Endometrial microvascular endothelial cells (primary cell): ENCODE results near the gene USP33. TPM values are rescaled to one million over a fixed set of nuclear protein-coding genes. Genes with fewer than 3 reads are reported as not detected.
"Not testable (repeated sequence)": the region's sequence is repeated elsewhere in the genome, so short reads cannot be mapped to it uniquely, and the experiment has no call there.

Experiments used
- in situ Hi-C: cut with HindIII; loops from 2 replicates; pipeline ENCODE4 v1.10.0; 2017; ENCODE audit warnings: low sequenced_read_pairs, low pct_unique_long_range_greater_than_20kb; ENCODE audit errors: inconsistent ontology term
- total RNA-seq: library from RNA; depleted of rRNA; stranded (reverse); fragments of >200 nt; gene quantifications from one replicate; pipeline ENCODE4 v1.2.3, GENCODE V29; 2015; ENCODE audit errors: inconsistent ontology term

USP33 gene
- total RNA-seq, 1 donor from 2014 or later, result 39.4 TPM

DNA sequence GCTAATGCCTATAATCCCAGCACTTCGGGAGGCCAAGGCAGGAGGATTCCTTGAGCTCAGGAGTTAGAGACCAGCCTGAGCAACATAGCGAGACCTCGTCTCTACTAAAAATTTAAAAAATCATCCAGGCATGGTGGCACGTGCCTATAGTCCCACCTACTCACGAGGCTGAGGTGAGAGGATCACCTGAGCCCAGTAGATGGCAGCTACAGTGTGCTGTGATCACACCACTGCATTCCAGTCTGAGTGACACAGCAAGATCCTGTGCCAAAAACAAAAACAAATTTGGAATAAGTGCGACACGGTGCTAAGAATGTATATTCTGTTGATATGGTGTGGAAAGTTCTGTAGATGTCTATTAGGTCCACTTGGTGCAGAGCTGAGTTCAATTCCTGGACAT, 15.1 kb downstream of the USP33 start:
- in situ Hi-C loops, result no loop called here

DNA sequence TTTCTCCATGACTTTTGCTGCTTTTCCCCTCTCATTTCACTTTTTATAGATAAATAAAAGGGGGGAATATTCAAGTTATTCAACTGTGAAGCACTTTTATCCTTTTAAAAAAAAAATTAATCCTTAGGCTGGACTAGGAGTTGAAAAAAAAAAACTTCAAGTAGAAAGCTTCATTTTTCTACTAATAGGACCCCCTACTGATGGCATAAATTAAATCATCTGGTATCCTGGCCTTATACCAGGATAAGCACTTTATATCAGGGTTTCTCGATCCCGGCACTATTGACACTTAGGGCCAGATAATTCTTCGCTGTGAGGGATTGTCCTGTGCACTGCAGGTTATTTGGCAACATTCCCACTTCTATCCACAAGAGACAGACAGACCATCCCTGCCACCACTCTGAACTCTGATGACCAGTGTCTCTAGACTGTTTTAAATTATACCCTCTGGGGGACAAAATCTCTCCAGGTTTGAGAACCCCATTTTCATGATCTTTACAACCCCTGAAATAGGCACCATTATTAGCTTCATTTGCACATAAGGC, 17.6 kb downstream of the USP33 start:
- in situ Hi-C loops, result no loop called here

DNA sequence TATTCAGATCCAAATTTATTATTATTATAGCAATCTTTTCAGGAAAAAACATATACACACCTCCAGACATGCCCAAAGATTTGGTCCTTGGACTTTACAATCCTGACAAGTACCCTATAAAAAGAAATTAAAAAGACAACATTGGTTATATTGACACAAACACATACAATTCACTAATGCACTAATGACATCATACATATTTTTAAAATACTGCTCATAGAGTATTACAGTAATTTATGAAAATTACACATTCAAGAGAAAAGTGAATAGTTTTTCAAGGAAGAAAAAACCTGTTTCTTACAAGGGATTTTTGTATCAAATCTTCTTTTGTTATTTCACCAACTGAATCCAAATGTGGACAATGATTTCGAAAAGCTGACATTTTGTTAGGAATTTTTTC, 18.3 kb downstream of the USP33 start:
- in situ Hi-C loops, result no loop called here

DNA sequence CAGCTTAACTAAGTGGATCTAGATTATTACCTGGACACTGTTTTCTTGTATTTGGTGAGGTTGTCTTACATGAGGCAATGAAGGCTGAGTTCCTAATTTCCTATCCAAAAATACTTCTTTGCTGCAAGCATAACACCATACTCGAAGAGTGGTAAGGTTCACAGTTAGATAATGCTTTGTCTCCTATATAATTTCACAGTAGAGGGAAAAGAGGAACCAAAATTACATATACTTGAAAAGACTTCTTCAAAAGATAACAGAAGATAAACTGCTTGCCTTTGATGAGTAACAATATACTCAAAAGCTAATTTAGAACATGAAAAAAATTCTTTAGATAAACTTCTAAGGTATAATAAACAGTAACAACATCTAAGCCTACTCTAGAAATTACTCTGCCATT, 20.4 kb downstream of the USP33 start:
- in situ Hi-C loops, result no loop called here

- in situ Hi-C loops, result no loop called here
These were observed 27.6 kb downstream of the USP33 start for GRCh38 chr1:77732090-77732489.

DNA sequence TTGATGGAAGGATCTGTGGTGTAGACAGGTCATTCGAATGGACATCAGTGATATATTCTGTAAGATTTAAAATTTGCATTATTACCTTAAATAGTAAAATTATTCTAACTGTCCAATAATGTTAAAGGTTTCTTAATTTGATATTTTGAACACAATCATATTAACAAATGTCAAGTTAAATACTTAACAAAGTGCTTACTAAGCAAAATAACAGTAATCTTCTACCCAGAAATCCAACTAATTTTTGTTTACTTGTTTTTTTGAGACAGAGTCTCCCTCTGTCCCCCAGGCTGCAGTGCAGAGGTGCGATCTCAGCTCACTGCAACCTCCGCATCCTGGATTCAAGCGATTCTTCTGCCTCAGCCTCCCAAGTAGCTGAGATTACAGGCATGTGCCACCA, 33.9 kb downstream of the USP33 start:
- in situ Hi-C loops, result no loop called here

GRCh38 chr1:77718181-77718580, 41.5 kb downstream of the USP33 start:
- in situ Hi-C loops, result no loop called here

- in situ Hi-C loops, result no loop called here
These were observed 43.6 kb downstream of the USP33 start for GRCh38 chr1:77716065-77716464.

DNA sequence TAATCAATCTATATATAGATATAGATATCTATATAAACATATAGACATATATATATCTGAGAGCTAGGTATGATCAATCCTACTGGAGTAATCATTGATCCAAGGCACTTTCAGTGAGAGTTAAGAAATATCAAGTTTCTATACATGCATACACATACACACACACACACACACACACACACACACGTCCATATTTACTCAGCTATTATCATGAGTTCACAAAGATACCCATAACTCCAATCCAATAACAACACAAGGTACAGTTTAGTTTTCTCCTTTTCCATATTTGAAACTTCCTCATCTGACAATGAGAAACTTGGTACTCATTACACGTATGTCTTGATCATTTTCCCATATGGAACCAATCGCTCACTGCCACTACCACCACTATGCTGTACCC, 49.9 kb downstream of the USP33 start:
- in situ Hi-C loops, result no loop called here

DNA sequence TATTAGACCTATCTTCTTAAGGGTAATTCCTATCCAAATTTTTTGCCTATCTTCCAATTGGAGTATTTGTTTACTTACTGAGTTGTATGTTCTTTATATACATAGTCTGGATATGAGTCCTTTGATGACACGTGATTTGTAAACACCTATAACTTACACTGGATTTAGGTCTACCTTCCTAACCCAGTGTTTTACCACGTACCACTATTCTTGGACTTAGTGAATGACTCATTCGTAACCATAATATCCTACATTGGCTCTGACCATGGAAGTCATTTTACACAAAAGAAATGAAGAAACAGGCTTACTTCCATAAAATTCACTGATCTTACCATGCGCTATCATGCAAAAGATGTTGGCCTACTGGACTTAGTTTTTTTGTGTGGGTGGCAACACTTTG, 53.3 kb downstream of the USP33 start:
- in situ Hi-C loops, result no loop called here

DNA sequence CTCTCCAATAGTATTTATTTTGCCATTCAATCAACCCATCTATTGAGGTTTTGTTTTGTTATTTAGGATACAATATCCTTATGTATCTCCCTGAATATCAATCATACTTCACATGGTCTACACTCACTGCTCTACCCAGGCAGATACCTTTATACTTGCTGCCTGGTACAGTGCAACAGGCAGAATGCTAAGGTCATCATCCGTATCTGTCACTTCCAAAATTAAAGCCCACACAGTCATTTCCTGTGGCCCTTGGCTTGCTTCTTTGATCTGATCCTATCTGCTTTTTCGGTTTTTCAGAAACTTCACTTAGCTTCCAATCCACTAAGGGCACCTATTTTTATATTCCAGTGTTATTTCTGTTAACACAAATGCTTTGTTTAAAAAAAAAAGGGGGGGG, 54.9 kb downstream of the USP33 start:
- in situ Hi-C loops, result no loop called here

DNA sequence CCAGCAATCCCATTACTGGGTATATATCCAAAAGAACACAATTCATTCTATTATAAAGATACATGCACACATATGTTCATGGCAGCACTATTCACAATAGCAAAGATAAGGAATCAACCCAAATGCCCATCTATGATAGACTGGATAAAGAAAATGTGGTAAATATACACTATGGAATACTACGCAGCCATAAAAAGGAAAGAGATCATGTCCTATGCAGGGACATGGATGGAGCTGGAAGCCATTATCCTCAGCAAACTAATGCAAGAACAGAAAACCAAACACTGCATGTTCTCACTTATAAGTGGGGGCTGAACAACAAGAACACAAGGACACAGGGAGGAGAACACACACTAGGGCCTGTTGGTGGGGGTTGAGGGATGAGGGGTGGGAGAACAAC, 60.0 kb downstream of the USP33 start:
- in situ Hi-C loops, result not testable (repeated sequence)

DNA sequence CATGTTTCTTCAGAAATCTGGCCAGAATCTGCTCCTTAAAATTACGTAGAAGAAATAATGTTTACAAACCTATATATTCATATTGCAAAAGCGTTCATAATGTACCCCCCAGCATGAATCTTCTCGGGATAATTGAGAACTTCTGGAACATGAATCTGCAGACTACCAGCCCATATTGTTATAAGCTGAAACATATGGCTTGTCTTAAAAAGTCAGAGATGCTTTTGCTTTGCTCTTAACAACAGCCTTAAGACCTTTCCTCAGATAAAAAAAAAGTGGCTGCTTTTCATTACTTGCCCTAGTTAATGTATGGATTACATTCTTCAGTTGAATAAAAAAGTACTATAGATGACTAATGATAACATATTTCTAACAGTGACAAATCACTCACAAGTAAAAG, 62.2 kb downstream of the USP33 start:
- in situ Hi-C loops, result no loop called here

DNA sequence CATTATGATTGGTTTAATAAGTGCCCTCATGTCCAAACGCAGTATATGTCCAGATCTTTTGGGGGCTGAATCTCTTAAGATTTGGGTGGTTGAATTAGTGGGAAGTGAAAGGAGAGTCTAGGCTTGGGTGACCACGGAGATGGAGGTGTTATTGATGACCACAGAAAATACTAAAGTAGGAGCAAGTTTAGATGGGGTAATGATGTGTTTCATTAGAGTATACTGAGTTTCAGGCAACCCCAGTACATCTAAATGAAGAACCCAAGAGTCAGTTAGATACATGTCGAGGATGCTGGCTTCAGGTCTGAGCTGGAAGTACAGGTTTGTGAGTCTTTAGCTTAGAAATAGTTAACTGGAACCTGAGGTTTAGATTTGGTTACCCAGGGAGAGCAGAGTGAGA, 70.7 kb downstream of the USP33 start:
- in situ Hi-C loops, result no loop called here

GRCh38 chr1:77687519-77687906, 72.1 kb downstream of the USP33 start:
- in situ Hi-C loops, result no loop called here

- in situ Hi-C loops, result no loop called here
These were observed 72.7 kb downstream of the USP33 start for GRCh38 chr1:77686796-77687518.

- in situ Hi-C loops, result no loop called here
These were observed 76.2 kb downstream of the USP33 start for GRCh38 chr1:77683160-77684148.

DNA sequence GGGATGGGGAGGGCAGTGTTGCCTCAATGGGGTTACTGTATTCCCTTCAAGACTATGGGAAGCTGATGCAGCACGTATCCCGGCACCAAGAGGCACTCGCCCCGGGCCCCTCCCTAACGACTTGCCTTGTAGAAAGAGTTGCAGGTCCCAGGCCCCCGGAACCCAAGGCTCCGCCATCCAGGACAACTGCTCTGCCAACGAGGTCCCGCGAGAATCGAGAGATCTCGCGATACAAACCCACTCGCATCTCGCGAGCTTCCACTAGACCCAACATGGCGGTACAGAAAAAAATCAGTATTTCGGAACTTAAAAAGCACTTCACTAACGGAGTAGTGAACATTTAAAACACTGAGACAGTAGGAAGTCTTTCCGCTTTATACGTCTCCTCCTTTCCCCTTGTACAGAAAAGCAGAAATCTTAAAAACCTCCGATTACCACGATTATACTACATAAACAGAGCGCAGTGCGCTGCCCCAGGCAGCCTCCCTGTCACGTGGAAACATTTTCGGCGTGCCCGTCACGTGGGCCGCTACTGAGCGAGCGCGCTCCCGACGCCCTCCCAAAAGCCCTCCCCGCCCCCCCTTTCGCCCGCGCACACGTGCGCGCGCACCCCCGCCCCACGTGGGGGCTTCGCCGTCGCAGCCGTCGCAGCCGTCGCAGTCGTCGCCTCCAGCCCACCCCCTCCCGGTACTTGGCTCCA, 77.0 kb downstream of the USP33 start, which contains the start of gene ZZZ3:
ZZZ3 (minus strand) TSS at position 199 of the 700 bp plus-strand sequence. CDS start 49,304 bp downstream, outside the sequence.
- in situ Hi-C loops, result no loop called here

GRCh38 chr1:77680173-77680572, 79.5 kb downstream of the USP33 start:
- in situ Hi-C loops, result no loop called here
